K562 (cell line): ENCODE measurements around the gene VWA3A. TPM values are rescaled to one million over a fixed set of nuclear protein-coding genes. Genes with fewer than 3 reads are reported as not detected.

Source experiments
- ATAC-seq: fragments of 200-7000 bp; cut with Tn5 transposase; 3 replicates; pipeline ENCODE4 v1.9.1; 2020; ENCODE audit warnings: moderate library complexity
- BruUV-seq: library from RNA; stranded (reverse); fragments of 400-500 nt; replicated peaks from 2 replicates; lab custom pipeline; 2021; lab: Mats Ljungman, UMichigan
- CTCF ChIA-PET: fragments of 300-600 bp; formaldehyde crosslinking; extraction: SDS; loops from one replicate; lab custom pipeline; 2021; ENCODE audit warnings: low intra/inter-chr PET ratio; lab: Yijun Ruan, JAX
- POLR2A ChIA-PET: fragments of 300-600, 350-650 bp; sonication (Branson Sonifier 250); formaldehyde crosslinking; extraction: SDS; loops from one replicate; lab custom pipeline; 2021; ENCODE audit warnings: antibody characterized with exemption, inconsistent platforms; lab: Yijun Ruan, JAX
- DNase-seq, 4 experiments: peaks; one replicate each; pipeline versions ENCODE4 v3.0.0 to v3.0.0-alpha.2; 2011 to 2018; ENCODE audit warnings: low spot score in 3 of 4, mixed read lengths in 3 of 4; ENCODE audit errors: extremely low read depth in 1 of 4
- FAIRE-seq: peaks from 2 replicates; lab custom pipeline; 2011; peaks lifted over from hg19 to GRCh38; lab: Jason Lieb, UNC
- H2AFZ ChIP-seq: 2 replicates; pipeline ENCODE4 v1.6.0; 2011; ENCODE audit warnings: low read depth, low read length, control low read depth, inconsistent platforms
- H3K27ac ChIP-seq: fragments of 200-600 bp; 3 replicates; pipeline ENCODE4 v1.8.0; 2011; ENCODE audit warnings: low read depth, mild to moderate bottlenecking, control low read depth, inconsistent platforms, low read length, moderate library complexity, mixed read lengths; ENCODE audit errors: extremely low read depth
- H3K27me3 ChIP-seq, 2 experiments: fragments of 300-600 bp in 1 of 2; 2 replicates in 1 of 2; 3 replicates in 1 of 2; pipeline versions ENCODE4 v1.6.0 to v1.8.0; 2011; ENCODE audit warnings: inconsistent platforms in 2 of 2, low read length in 2 of 2, mild to moderate bottlenecking in 1 of 2, mixed read lengths in 1 of 2, moderate library complexity in 1 of 2; ENCODE audit not compliant: control insufficient read depth in 2 of 2, insufficient read depth in 2 of 2
- H3K36me3 ChIP-seq: fragments of 300-600 bp; 3 replicates; pipeline ENCODE4 v1.8.0; 2011; ENCODE audit warnings: mild to moderate bottlenecking, low read length, inconsistent platforms; ENCODE audit not compliant: control insufficient read depth, insufficient read depth
- H3K4me1 ChIP-seq, 2 experiments: fragments of 200-600 bp in 1 of 2; replicated peaks in 1 of 2; 2 replicates in 1 of 2; 3 replicates in 1 of 2; pipeline versions ENCODE4 v1.5.1 to v1.8.0; 2011; ENCODE audit warnings: inconsistent platforms in 2 of 2, low read length in 2 of 2, mild to moderate bottlenecking in 1 of 2, mixed read lengths in 1 of 2, moderate library complexity in 1 of 2; ENCODE audit not compliant: control insufficient read depth in 2 of 2, insufficient read depth in 2 of 2
- H3K4me2 ChIP-seq: 2 replicates; pipeline ENCODE4 v1.6.1; 2011; ENCODE audit warnings: low read length, control low read depth, inconsistent platforms, mixed read lengths; ENCODE audit not compliant: insufficient read depth
- H3K4me3 ChIP-seq: fragments of 200-600 bp; sonication (generic), shearing (Covaris generic); 2 replicates; pipeline ENCODE4 v1.5.1; 2016; ENCODE audit warnings: control low read depth, inconsistent platforms
- H3K79me2 ChIP-seq: fragments of 200-600 bp; 3 replicates; pipeline ENCODE4 v1.8.0; 2011; ENCODE audit warnings: low read length, inconsistent platforms; ENCODE audit not compliant: control insufficient read depth, insufficient read depth
- H3K9ac ChIP-seq, 2 experiments: 2 replicates each; pipeline versions ENCODE4 v1.6.0 to v1.6.1; 2011; ENCODE audit warnings: low read depth in 2 of 2, low read length in 2 of 2, control low read depth in 1 of 2, inconsistent platforms in 1 of 2, mild to moderate bottlenecking in 1 of 2, mixed read lengths in 1 of 2; ENCODE audit not compliant: insufficient read depth in 1 of 2
- H3K9me1 ChIP-seq: one replicate; pipeline ENCODE4 v1.6.0; 2011; ENCODE audit warnings: inconsistent platforms, mild to moderate bottlenecking, low read length, moderate library complexity; ENCODE audit not compliant: control insufficient read depth, insufficient read depth
- H3K9me3 ChIP-seq: replicated peaks from 2 replicates; pipeline ENCODE4 v1.5.1; 2011; ENCODE audit warnings: low read depth, low read length, inconsistent platforms; ENCODE audit not compliant: control insufficient read depth, insufficient read depth
- H4K20me1 ChIP-seq: replicated peaks from 2 replicates; pipeline ENCODE4 v1.6.1; 2011; ENCODE audit warnings: low read length, inconsistent platforms, mixed read lengths; ENCODE audit not compliant: control insufficient read depth, insufficient read depth
- BRD4 ChIP-seq: fragments of 200-600 bp; sonication (generic); IDR thresholded peaks from 2 replicates; pipeline ENCODE4 v1.6.1; 2017; ENCODE audit warnings: inconsistent platforms
- CBFA2T3 ChIP-seq: fragments of 450-650 bp; IDR thresholded peaks from 2 replicates; pipeline ENCODE4 v1.6.1; 2017
- CREB1 ChIP-seq, 2 experiments: sonication (generic) in 1 of 2; formaldehyde crosslinking in 1 of 2; IDR thresholded peaks; 2 replicates each; pipeline versions ENCODE4 v1.6.1 to v1.8.0; 2012 to 2022; ENCODE audit warnings: inconsistent platforms in 1 of 2, mild to moderate bottlenecking in 1 of 2, missing genetic modification reagents in 1 of 2, moderate library complexity in 1 of 2
- EGR1 ChIP-seq: fragments of 450-650 bp; conservative IDR thresholded peaks from 2 replicates; pipeline ENCODE4 v1.6.1; 2017; ENCODE audit warnings: mild to moderate bottlenecking
- FOXA1 ChIP-seq: fragments of 450-650 bp; IDR thresholded peaks from 2 replicates; pipeline ENCODE4 v1.6.1; 2016; ENCODE audit warnings: mild to moderate bottlenecking, borderline replicate concordance
- KLF13 ChIP-seq: fragments of 450-650 bp; IDR thresholded peaks from 2 replicates; pipeline ENCODE4 v1.6.1; 2016; ENCODE audit warnings: missing genetic modification characterization, low read depth, mild to moderate bottlenecking, missing compliant biosample characterization, moderate library complexity, borderline replicate concordance
- MBD2 ChIP-seq: sonication (generic); IDR thresholded peaks from 2 replicates; pipeline ENCODE4 v1.6.1; 2016; ENCODE audit warnings: low read depth, borderline replicate concordance
- MEIS2 ChIP-seq: fragments of 450-650 bp; IDR thresholded peaks from 2 replicates; pipeline ENCODE4 v1.6.1; 2014; ENCODE audit warnings: mild to moderate bottlenecking; ENCODE audit not compliant: partially characterized antibody
- SETDB1 ChIP-seq: IDR thresholded peaks from one replicate; pipeline ENCODE4 v1.6.1; 2012; ENCODE audit warnings: low read length, control low read depth, inconsistent platforms
- TRIM24 ChIP-seq, 2 experiments: fragments of 450-650 bp; IDR thresholded peaks; 2 replicates each; pipeline ENCODE4 v1.6.1; 2016
- ZNF134 ChIP-seq: fragments of 250-450 bp; sonication (Bioruptor Pico); conservative IDR thresholded peaks from 2 replicates; pipeline ENCODE4 v1.4.0; 2020
- WGBS: fragments of 100-300 bp; shearing (Covaris generic); methylation state at CpG from one replicate; pipeline ENCODE4 v1.1.6; 2016; ENCODE audit warnings: low coverage, mixed read lengths; ENCODE audit not compliant: insufficient coverage; ENCODE audit errors: missing lambda C conversion rate; 5-methylcytosine and 5-hydroxymethylcytosine counted together
- in situ Hi-C: fragments of 300-500 bp; cut with MboI; formaldehyde crosslinking; loops from 4 replicates; pipeline ENCODE4 v1.15.0; 2018; ENCODE audit warnings: inconsistent platforms, mixed read lengths
- intact Hi-C: fragments of 100-400 bp; cut with micrococcal nuclease; formaldehyde crosslinking; loops from 2 replicates; pipeline ENCODE4 v1.14.2; 2022
- polyA plus RNA-seq, 8 experiments: library from polyadenylated mRNA; depleted of rRNA in 4 of 8; stranded (reverse) in 5 of 8; unstranded in 3 of 8; fragments of >200 nt; fragmentation: Nextera tagmentation in 2 of 8; fragmentation: Illumina TruSeq in 1 of 8; extraction: Ambion mirVana in 2 of 8; extraction: Trizol in 1 of 8; gene quantifications; 2 replicates each; pipeline versions ENCODE4 v1.2.1 to v1.2.3, GENCODE V29; 2011 to 2014; ENCODE audit warnings: inconsistent platforms in 1 of 8, missing spikeins in 1 of 8
- total RNA-seq, 7 experiments: library from RNA; depleted of rRNA in 6 of 7; stranded (reverse); fragments of >200 nt in 6 of 7; fragmentation: Illumina TruSeq in 2 of 7; extraction: Trizol in 2 of 7; gene quantifications; 2 replicates each; pipeline versions ENCODE4 v1.2.1 to v1.2.3, GENCODE V29; 2011 to 2021; ENCODE audit warnings: low replicate concordance in 1 of 7
- TF ChIP-seq, protein P1 (sequence below), 2 experiments: fragments of 450-650 bp; IDR thresholded peaks; 2 replicates each; pipeline ENCODE4 v1.6.1; 2016; ENCODE audit warnings: mild to moderate bottlenecking in 2 of 2, borderline replicate concordance in 1 of 2, low read depth in 1 of 2, moderate library complexity in 1 of 2
- TF ChIP-seq, protein P2 (sequence below): fragments of 250-450 bp; sonication (Bioruptor Pico); IDR thresholded peaks from 2 replicates; pipeline ENCODE4 v1.9.0; 2021; ENCODE audit warnings: mild to moderate bottlenecking

Gene VWA3A
- total and polyA plus RNA-seq, 9 of the 15 experiments (the other 6 are each of a cell fraction or from before 2014, with no cell fraction given): not detected

- ChIA-PET CTCF (interaction anchor here (3.3 kb wide), 1 partner anchor 91 kb away, joined by 30 read pairs; the partner anchor contains the start of gene POLR3E), POLR2A (interaction anchor here (0.7 to 2.9 kb wide), 4 partner anchors 10 to 91 kb away, joined by 3 to 18 read pairs (median 6); partner anchors contain the start of gene POLR3E)
- Histone ChIP-seq H3K27me3 (no peaks in the 10 kb centered on the region), H3K9me1 (no peaks in the 10 kb centered on the region), H3K36me3 (peaks cover 20% of the 10 kb centered on the region; the same call in 2 of the 3 replicates), H3K9me3 (peaks cover 5% of the 10 kb centered on the region), H2AFZ (peak within 1 kb of the TSS; percentile 90), H3K79me2 (peaks cover 52% of the 10 kb centered on the region), H3K4me3 (peak within 1 kb of the TSS; percentile 94), H4K20me1 (no peaks in the 10 kb centered on the region), H3K27ac (peak within 1 kb of the TSS; percentile 86), H3K4me1 (peaks cover 13 to 24% of the 10 kb centered on the region in 2 experiments; a peak in 4 of 5 replicates), H3K4me2 (peak within 1 kb of the TSS; percentile 87), H3K9ac (peak within 1 kb of the TSS; percentile 82 to 96)
- ATAC-seq: peak; percentile 96
- in situ Hi-C loops: loop anchor here (5.0 kb wide), 1 partner anchor 91 kb away; the partner anchor contains the start of gene POLR3E
- under 1% methylated on average over 41 of the region's 74 CpGs for WGBS
- FAIRE-seq: peak; percentile 98
- DNase-seq: peak; percentile 93 to 98 (median 94)
- intact Hi-C loops: loop anchor here (1.0 kb wide), 1 partner anchor 91 kb away; the partner anchor contains the start of gene POLR3E
- no TSS peak for BruUV-seq
- TF ChIP-seq ZNF134 (CRISPR knock-in tag) (no peak; the same call in 1 of the 2 replicates), SETDB1 (no peak), EGR1 (no peak), FOXA1 (no peak), CREB1 (IDR thresholded peaks at IDR 0.05) (peak; percentile 61), CREB1 (CRISPR knock-in tag; IDR thresholded peaks at IDR 0.05) (peak; percentile 79), BRD4 (no peak), MEIS2 (no peak), MBD2 (no peak; the same call in 1 of the 2 replicates), KLF13 (tag) (peak; percentile 82; the same call in 1 of the 2 replicates), CBFA2T3 (peak; percentile 22; the same call in 1 of the 2 replicates), TRIM24 (IDR thresholded peaks at IDR 0.05) (peak in 1 of 2 experiments; percentile 61; a peak in 1 of 4 replicates)
- TF ChIP-seq, protein P1, sequence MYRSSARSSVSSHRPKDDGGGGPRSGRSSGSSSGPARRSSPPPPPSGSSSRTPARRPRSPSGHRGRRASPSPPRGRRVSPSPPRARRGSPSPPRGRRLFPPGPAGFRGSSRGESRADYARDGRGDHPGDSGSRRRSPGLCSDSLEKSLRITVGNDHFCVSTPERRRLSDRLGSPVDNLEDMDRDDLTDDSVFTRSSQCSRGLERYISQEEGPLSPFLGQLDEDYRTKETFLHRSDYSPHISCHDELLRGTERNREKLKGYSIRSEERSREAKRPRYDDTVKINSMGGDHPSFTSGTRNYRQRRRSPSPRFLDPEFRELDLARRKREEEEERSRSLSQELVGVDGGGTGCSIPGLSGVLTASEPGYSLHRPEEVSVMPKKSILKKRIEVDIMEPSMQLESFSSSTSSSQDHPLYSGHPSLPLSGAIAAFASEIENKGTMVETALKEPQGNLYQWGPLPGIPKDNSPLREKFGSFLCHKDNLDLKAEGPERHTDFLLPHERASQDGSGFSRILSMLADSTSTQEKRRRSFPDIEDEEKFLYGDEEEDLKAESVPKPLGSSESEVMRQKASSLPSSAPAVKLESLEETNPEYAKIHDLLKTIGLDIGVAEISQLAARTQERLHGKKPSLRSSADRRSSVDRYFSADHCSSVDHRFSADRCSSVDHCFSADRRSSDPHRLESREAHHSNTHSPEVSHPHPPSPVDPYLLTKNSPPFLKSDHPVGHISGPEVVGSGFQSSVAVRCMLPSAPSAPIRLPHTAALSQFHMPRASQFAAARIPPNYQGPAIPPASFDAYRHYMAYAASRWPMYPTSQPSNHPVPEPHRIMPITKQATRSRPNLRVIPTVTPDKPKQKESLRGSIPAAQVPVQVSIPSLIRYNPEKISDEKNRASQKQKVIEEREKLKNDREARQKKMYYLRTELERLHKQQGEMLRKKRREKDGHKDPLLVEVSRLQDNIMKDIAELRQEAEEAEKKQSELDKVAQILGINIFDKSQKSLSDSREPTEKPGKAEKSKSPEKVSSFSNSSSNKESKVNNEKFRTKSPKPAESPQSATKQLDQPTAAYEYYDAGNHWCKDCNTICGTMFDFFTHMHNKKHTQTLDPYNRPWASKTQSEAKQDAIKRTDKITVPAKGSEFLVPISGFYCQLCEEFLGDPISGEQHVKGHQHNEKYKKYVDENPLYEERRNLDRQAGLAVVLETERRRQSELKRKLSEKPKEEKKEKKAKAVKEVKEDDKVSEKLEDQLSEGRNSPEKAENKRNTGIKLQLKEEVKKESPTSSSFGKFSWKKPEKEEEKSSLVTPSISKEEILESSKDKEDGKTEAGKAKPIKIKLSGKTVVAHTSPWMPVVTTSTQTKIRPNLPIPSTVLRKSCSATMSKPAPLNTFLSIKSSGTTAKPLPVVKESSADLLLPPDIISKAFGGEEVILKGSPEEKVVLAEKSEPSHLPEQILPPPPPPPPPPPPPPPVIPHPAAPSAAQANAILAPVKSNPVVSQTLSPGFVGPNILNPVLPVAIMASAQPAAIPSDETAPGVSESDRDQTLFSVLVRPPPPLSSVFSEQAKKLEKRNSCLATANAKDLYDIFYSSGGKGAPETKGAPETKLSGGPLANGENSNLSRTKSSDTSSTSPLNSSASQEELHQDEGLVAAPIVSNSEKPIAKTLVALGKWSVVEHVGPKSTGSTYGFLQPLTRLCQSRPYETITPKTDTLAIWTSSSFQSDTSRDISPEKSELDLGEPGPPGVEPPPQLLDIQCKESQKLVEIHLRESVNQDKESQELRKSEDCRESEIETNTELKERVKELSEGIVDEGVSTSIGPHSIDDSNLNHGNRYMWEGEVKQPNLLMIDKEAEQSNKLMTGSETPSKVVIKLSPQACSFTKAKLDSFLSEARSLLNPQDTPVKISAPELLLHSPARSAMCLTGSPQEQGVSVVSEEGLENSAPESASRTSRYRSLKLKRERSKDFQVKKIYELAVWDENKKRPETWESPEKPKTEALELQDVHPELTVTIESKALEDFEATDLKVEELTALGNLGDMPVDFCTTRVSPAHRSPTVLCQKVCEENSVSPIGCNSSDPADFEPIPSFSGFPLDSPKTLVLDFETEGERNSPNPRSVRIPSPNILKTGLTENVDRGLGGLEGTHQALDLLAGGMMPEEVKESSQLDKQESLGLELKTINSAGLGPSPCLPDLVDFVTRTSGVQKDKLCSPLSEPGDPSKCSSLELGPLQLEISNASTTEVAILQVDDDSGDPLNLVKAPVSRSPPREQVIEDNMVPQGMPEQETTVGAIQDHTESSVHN (IDR thresholded peaks at IDR 0.05; ENCODE audit: borderline replicate concordance in 1 of 2, low read depth in 1 of 2): no peak
- TF ChIP-seq, protein P2, sequence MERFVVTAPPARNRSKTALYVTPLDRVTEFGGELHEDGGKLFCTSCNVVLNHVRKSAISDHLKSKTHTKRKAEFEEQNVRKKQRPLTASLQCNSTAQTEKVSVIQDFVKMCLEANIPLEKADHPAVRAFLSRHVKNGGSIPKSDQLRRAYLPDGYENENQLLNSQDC (CRISPR knock-in tag): no peak
These were observed 113.9 kb downstream of the VWA3A start, which contains the start of gene EEF2K for GRCh38 chr16:22206013-22206841. Gene EEF2K, plus strand, starts transcription at chr16:22206278. Its CDS starts 19,452 bp downstream, at chr16:22225730.
